HepG2 (cell line): ENCODE measurements around the gene FAM83D. TPM values are rescaled to one million over a fixed set of nuclear protein-coding genes. Genes with fewer than 3 reads are reported as not detected.

Source experiments
- ATF3 ChIP-seq: sonication (generic); formaldehyde crosslinking; IDR thresholded peaks from 2 replicates; pipeline ENCODE4 v1.4.0; 2020; ENCODE audit warnings: missing genetic modification reagents
- BCL3 ChIP-seq: sonication (generic); formaldehyde crosslinking; IDR thresholded peaks from 2 replicates; pipeline ENCODE4 v1.5.1; 2020; ENCODE audit warnings: mild to moderate bottlenecking, missing genetic modification reagents, moderate library complexity
- CEBPZ ChIP-seq: IDR thresholded peaks from 2 replicates; pipeline ENCODE4 v1.6.1; 2012; ENCODE audit warnings: low read length, improper control_type of control experiment
- LRRFIP1 ChIP-seq: sonication (generic); formaldehyde crosslinking; conservative IDR thresholded peaks from 2 replicates; pipeline ENCODE4 v1.4.0; 2020; ENCODE audit warnings: missing genetic modification reagents
- POLR2G ChIP-seq: fragments of 200-400 bp; formaldehyde crosslinking; IDR thresholded peaks from 2 replicates; pipeline ENCODE4 v1.6.1; 2018; ENCODE audit warnings: mild to moderate bottlenecking, low read depth, low read length, moderate library complexity
- RORA ChIP-seq: sonication (generic); formaldehyde crosslinking; IDR thresholded peaks from 2 replicates; pipeline ENCODE4 v1.5.0; 2020; ENCODE audit warnings: mild to moderate bottlenecking, missing genetic modification reagents, moderate library complexity
- SRF ChIP-seq: IDR thresholded peaks from 2 replicates; pipeline ENCODE4 v1.6.1; 2011; ENCODE audit warnings: mild to moderate bottlenecking, low read depth, low read length, moderate library complexity
- TAF1 ChIP-seq: sonication (generic); formaldehyde crosslinking; IDR thresholded peaks from 2 replicates; pipeline ENCODE4 v1.4.0; 2020; ENCODE audit warnings: missing genetic modification reagents
- ZC3H4 ChIP-seq: sonication (generic); formaldehyde crosslinking; IDR thresholded peaks from 2 replicates; pipeline ENCODE4 v1.4.0; 2020; ENCODE audit warnings: missing genetic modification reagents, borderline replicate concordance
- ZEB1 ChIP-seq: IDR thresholded peaks from 2 replicates; pipeline ENCODE4 v1.6.1; 2012; ENCODE audit warnings: mild to moderate bottlenecking, low read depth, inconsistent platforms; ENCODE audit not compliant: insufficient replicate concordance
- ZFP36 ChIP-seq: fragments of 150-350 bp; IDR thresholded peaks from 2 replicates; pipeline ENCODE4 v1.6.1; 2018; ENCODE audit warnings: borderline replicate concordance, low read length, low read depth; ENCODE audit not compliant: partially characterized antibody
- ZKSCAN8 ChIP-seq: IDR thresholded peaks from 2 replicates; pipeline ENCODE4 v1.6.1; 2016; ENCODE audit warnings: borderline replicate concordance, missing genetic modification reagents, missing compliant biosample characterization
- ZNF235 ChIP-seq: sonication (generic); formaldehyde crosslinking; IDR thresholded peaks from 2 replicates; pipeline ENCODE4 v1.8.1; 2023; ENCODE audit warnings: mild to moderate bottlenecking, missing genetic modification reagents, borderline replicate concordance
- ZNF33B ChIP-seq: sonication (generic); formaldehyde crosslinking; IDR thresholded peaks from 2 replicates; pipeline ENCODE4 v1.5.1; 2020; ENCODE audit warnings: mild to moderate bottlenecking, missing genetic modification reagents
- ZNF720 ChIP-seq: sonication (generic); formaldehyde crosslinking; IDR thresholded peaks from 2 replicates; pipeline ENCODE4 v1.4.0; 2020; ENCODE audit warnings: missing genetic modification reagents
- ZNF775 ChIP-seq: sonication (generic); formaldehyde crosslinking; IDR thresholded peaks from 2 replicates; pipeline ENCODE4 v1.4.0; 2020; ENCODE audit warnings: missing genetic modification reagents, mild to moderate bottlenecking, moderate library complexity, borderline replicate concordance
- ZNF841 ChIP-seq: sonication (generic); formaldehyde crosslinking; IDR thresholded peaks from 2 replicates; pipeline ENCODE4 v1.8.1; 2023; ENCODE audit warnings: missing genetic modification reagents, borderline replicate concordance
- ZSCAN5A ChIP-seq: sonication (generic); formaldehyde crosslinking; IDR thresholded peaks from 2 replicates; pipeline ENCODE4 v1.8.0; 2022; ENCODE audit warnings: mild to moderate bottlenecking, missing genetic modification reagents, borderline replicate concordance
- polyA plus RNA-seq, 8 experiments: library from polyadenylated mRNA; depleted of rRNA in 3 of 8; stranded (reverse) in 7 of 8; unstranded in 1 of 8; fragments of >200 nt; fragmentation: Illumina TruSeq in 4 of 8; extraction: Trizol in 4 of 8; gene quantifications; 2 replicates each; pipeline versions ENCODE4 v1.2.1 to v1.2.3, GENCODE V29; 2011 to 2016; ENCODE audit warnings: low read depth in 4 of 8, missing spikeins in 1 of 8, mixed read lengths in 1 of 8; ENCODE audit not compliant: insufficient read depth in 1 of 8
- total RNA-seq, 5 experiments: library from RNA; depleted of rRNA; stranded (reverse); fragments of >200 nt; fragmentation: Illumina TruSeq; extraction: Trizol; gene quantifications; 2 replicates each; pipeline ENCODE4 v1.2.3, GENCODE V29; 2016; ENCODE audit warnings: low read depth in 1 of 5

FAM83D gene
- total and polyA plus RNA-seq, 2 of the 13 experiments (the other 11 are each of a cell fraction or from before 2014, with no cell fraction given): 51.4 to 64.0 TPM

GRCh38 chr20:38962044-38962927, 36.1 kb downstream of the FAM83D start, which contains the start of gene DHX35 (continued):
- TF ChIP-seq LRRFIP1 (CRISPR knock-in tag) (peak; percentile 88; the same call in 1 of the 2 replicates), SRF (0 out of 2 replicates have a peak, but pooled peaks have one; percentile 4), ZEB1 (no peak), ZKSCAN8 (CRISPR knock-in tag) (peak; percentile 84; the same call in 1 of the 2 replicates), CEBPZ (no peak), ATF3 (CRISPR knock-in tag) (no peak; the same call in 1 of the 2 replicates), ZNF33B (CRISPR knock-in tag) (peak; percentile 95), ZNF720 (CRISPR knock-in tag) (0 out of 2 replicates have a peak, but pooled peaks have one; percentile 27), ZNF841 (CRISPR knock-in tag) (no peak), POLR2G (peak; percentile 88), ZSCAN5A (CRISPR knock-in tag) (peak; percentile 65; the same call in 1 of the 2 replicates), ZFP36 (no peak), ZNF235 (CRISPR knock-in tag) (peak; percentile 86; the same call in 1 of the 2 replicates), BCL3 (peak; percentile 94), ZC3H4 (CRISPR knock-in tag) (no peak; the same call in 1 of the 2 replicates), RORA (no peak), ZNF775 (CRISPR knock-in tag) (no peak), TAF1 (CRISPR knock-in tag) (peak; percentile 96)
